ENCODE measurements around the gene CACNG4.

DNA sequence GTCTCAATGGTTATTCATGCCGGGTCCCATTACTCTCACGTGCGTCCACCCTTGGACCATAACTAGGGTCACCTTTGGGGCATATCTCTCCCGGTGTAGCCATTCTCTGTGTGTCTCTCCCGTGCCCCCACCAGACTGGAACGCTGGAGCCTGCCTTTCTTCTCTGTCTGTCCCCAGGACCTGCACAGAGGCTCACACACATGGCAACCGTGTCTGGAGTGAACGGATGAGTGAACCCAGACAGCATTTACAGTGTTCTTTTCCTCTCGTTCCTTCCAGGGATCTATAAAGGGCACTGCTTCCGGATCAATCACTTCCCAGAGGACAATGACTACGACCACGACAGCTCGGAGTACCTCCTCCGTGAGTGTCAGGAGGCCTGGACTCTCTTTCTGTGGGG is 53.4 kb downstream of the CACNG4 start:
- TF ChIP-seq RAD21 (IDR thresholded peaks at IDR 0.05; ENCODE audit: low read length) (no peak), MAZ (IDR thresholded peaks at IDR 0.05; ENCODE audit: borderline replicate concordance, low read depth, low read length) (no peak), POLR2A (IDR thresholded peaks at IDR 0.05; ENCODE audit: low read depth, low read length) (no peak), RFX5 (IDR thresholded peaks at IDR 0.05; ENCODE audit: low read depth, low read length) (no peak), CEBPB (IDR thresholded peaks at IDR 0.05; ENCODE audit: low read depth, low read length) (no peak)
- TF ChIP-seq, protein P1, sequence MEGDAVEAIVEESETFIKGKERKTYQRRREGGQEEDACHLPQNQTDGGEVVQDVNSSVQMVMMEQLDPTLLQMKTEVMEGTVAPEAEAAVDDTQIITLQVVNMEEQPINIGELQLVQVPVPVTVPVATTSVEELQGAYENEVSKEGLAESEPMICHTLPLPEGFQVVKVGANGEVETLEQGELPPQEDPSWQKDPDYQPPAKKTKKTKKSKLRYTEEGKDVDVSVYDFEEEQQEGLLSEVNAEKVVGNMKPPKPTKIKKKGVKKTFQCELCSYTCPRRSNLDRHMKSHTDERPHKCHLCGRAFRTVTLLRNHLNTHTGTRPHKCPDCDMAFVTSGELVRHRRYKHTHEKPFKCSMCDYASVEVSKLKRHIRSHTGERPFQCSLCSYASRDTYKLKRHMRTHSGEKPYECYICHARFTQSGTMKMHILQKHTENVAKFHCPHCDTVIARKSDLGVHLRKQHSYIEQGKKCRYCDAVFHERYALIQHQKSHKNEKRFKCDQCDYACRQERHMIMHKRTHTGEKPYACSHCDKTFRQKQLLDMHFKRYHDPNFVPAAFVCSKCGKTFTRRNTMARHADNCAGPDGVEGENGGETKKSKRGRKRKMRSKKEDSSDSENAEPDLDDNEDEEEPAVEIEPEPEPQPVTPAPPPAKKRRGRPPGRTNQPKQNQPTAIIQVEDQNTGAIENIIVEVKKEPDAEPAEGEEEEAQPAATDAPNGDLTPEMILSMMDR (conservative IDR thresholded peaks at IDR 0.05; ENCODE audit: low read depth, low read length): no peak
- TF ChIP-seq, protein P2, sequence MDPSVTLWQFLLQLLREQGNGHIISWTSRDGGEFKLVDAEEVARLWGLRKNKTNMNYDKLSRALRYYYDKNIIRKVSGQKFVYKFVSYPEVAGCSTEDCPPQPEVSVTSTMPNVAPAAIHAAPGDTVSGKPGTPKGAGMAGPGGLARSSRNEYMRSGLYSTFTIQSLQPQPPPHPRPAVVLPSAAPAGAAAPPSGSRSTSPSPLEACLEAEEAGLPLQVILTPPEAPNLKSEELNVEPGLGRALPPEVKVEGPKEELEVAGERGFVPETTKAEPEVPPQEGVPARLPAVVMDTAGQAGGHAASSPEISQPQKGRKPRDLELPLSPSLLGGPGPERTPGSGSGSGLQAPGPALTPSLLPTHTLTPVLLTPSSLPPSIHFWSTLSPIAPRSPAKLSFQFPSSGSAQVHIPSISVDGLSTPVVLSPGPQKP (IDR thresholded peaks at IDR 0.05; ENCODE audit: borderline replicate concordance, low read depth, low read length): no peak
- TF ChIP-seq, protein P3, sequence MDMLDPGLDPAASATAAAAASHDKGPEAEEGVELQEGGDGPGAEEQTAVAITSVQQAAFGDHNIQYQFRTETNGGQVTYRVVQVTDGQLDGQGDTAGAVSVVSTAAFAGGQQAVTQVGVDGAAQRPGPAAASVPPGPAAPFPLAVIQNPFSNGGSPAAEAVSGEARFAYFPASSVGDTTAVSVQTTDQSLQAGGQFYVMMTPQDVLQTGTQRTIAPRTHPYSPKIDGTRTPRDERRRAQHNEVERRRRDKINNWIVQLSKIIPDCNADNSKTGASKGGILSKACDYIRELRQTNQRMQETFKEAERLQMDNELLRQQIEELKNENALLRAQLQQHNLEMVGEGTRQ (IDR thresholded peaks at IDR 0.05; ENCODE audit: low read depth, low read length): no peak

Measured in IMR-90 (cell line).